ENCODE results near the gene WDFY4.

Gene WDFY4

GRCh38 chr10:48776005-48776522 lies 91.4 kb downstream of the WDFY4 start:
- no peak for TF ChIP-seq POLR2AphosphoS5 (IDR thresholded peaks at IDR 0.05; ENCODE audit: low read depth, low read length)
- TF ChIP-seq FOXP2 (optimal IDR thresholded peaks at IDR 0.05; ENCODE audit: borderline replicate concordance, extremely low read depth, extremely low read length, insufficient read depth) = no peak
- no peak for TF ChIP-seq REST (IDR thresholded peaks at IDR 0.05; ENCODE audit: insufficient read depth in 1 of 2, low read depth in 2 of 2, low read length in 2 of 2)
- TF ChIP-seq TAF1 (IDR thresholded peaks at IDR 0.05; ENCODE audit: borderline replicate concordance, insufficient read depth, low read length) = no peak
- TF ChIP-seq SIN3A (IDR thresholded peaks at IDR 0.05; ENCODE audit: borderline replicate concordance, insufficient read depth, low read length) = no peak

GRCh38 chr10:48776528-48776927 lies 91.9 kb downstream of the WDFY4 start:
- no peak for TF ChIP-seq POLR2AphosphoS5 (IDR thresholded peaks at IDR 0.05; ENCODE audit: low read depth, low read length)
- TF ChIP-seq FOXP2 (optimal IDR thresholded peaks at IDR 0.05; ENCODE audit: borderline replicate concordance, extremely low read depth, extremely low read length, insufficient read depth) = no peak
- no peak for TF ChIP-seq REST (IDR thresholded peaks at IDR 0.05; ENCODE audit: insufficient read depth in 1 of 2, low read depth in 2 of 2, low read length in 2 of 2)
- no peak for TF ChIP-seq SIN3A (IDR thresholded peaks at IDR 0.05; ENCODE audit: borderline replicate concordance, insufficient read depth, low read length)
- no peak for TF ChIP-seq TAF1 (IDR thresholded peaks at IDR 0.05; ENCODE audit: borderline replicate concordance, insufficient read depth, low read length)

- TF ChIP-seq TAF1 (IDR thresholded peaks at IDR 0.05; ENCODE audit: borderline replicate concordance, insufficient read depth, low read length) (no peak), FOXP2 (optimal IDR thresholded peaks at IDR 0.05; ENCODE audit: borderline replicate concordance, extremely low read depth, extremely low read length, insufficient read depth) (no peak), POLR2AphosphoS5 (IDR thresholded peaks at IDR 0.05; ENCODE audit: low read depth, low read length) (no peak)
Measured at GRCh38 chr10:48777110-48777509, 92.4 kb downstream of the WDFY4 start.

- TF ChIP-seq SIN3A (IDR thresholded peaks at IDR 0.05; ENCODE audit: borderline replicate concordance, insufficient read depth, low read length) (no peak), TAF1 (IDR thresholded peaks at IDR 0.05; ENCODE audit: borderline replicate concordance, insufficient read depth, low read length) (no peak), POLR2AphosphoS5 (IDR thresholded peaks at IDR 0.05; ENCODE audit: low read depth, low read length) (no peak), FOXP2 (optimal IDR thresholded peaks at IDR 0.05; ENCODE audit: borderline replicate concordance, extremely low read depth, extremely low read length, insufficient read depth) (no peak), REST (IDR thresholded peaks at IDR 0.05; ENCODE audit: insufficient read depth in 1 of 2, low read depth in 2 of 2, low read length in 2 of 2) (no peak)
Measured at GRCh38 chr10:48778193-48778857, 93.7 kb downstream of the WDFY4 start.

- TF ChIP-seq TAF1 (IDR thresholded peaks at IDR 0.05; ENCODE audit: borderline replicate concordance, insufficient read depth, low read length) = no peak
- no peak for TF ChIP-seq REST (IDR thresholded peaks at IDR 0.05; ENCODE audit: insufficient read depth in 1 of 2, low read depth in 2 of 2, low read length in 2 of 2)
- TF ChIP-seq POLR2AphosphoS5 (IDR thresholded peaks at IDR 0.05; ENCODE audit: low read depth, low read length) = no peak
- no peak for TF ChIP-seq SIN3A (IDR thresholded peaks at IDR 0.05; ENCODE audit: borderline replicate concordance, insufficient read depth, low read length)
- TF ChIP-seq FOXP2 (optimal IDR thresholded peaks at IDR 0.05; ENCODE audit: borderline replicate concordance, extremely low read depth, extremely low read length, insufficient read depth) = no peak
Measured at GRCh38 chr10:48779077-48779476, 94.4 kb downstream of the WDFY4 start.
